ENCODE results near the gene MEIOSIN. TPM values are rescaled to one million over a fixed set of nuclear protein-coding genes. Genes with fewer than 3 reads are reported as not detected.
"Not testable (repeated sequence)": the region's sequence is repeated elsewhere in the genome, so short reads cannot be mapped to it uniquely, and the experiment has no call there.

MEIOSIN gene
- total RNA-seq, 1 experiment from 2014 or later: not detected

- TSS peak; percentile 96 for BruUV-seq (replicated peaks)
Measured at GRCh38 chr19:45717983-45718650, 15.1 kb upstream of the MEIOSIN start.

GRCh38 chr19:45720065-45720464 lies 13.2 kb upstream of the MEIOSIN start:
- H3K9me2 ChIP-seq (ENCODE audit: insufficient read depth); H3K27ac ChIP-seq; H3K4me3 ChIP-seq; H2AFZ ChIP-seq; POLR2A ChIA-PET (ENCODE audit: unreplicated experiment); H3K27me3 ChIP-seq (ENCODE audit: insufficient read depth, low read depth); H3K4me2 ChIP-seq; H3K9me3 ChIP-seq (ENCODE audit: insufficient read depth, low read depth); DNase-seq; intact Hi-C loops (cut with micrococcal nuclease; ENCODE audit: unreplicated experiment); BruUV-seq (replicated peaks): not testable (repeated sequence)
- CTCF ChIA-PET: interaction anchor here (0.7 kb wide), 1 partner anchor 43 kb away, joined by 3 read pairs; no protein-coding TSS in a partner anchor
- Histone ChIP-seq H3F3A (ENCODE audit: insufficient read depth, low read depth) (peaks cover 44% of the 10 kb centered on the region), H4K20me1 (ENCODE audit: insufficient read depth) (peaks cover 15% of the 10 kb centered on the region; the same call in 1 of the 2 replicates), H3K79me2 (ENCODE audit: low read depth) (peaks cover 82% of the 10 kb centered on the region), H3K4me1 (replicated peaks; ENCODE audit: insufficient read depth) (peaks cover 54% of the 10 kb centered on the region), H3K36me3 (ENCODE audit: low read depth) (peaks cover 15% of the 10 kb centered on the region; the same call in 1 of the 2 replicates)

More at GRCh38 chr19:45717983-45718650, 15.1 kb upstream of the MEIOSIN start:
- POLR2A ChIA-PET (ENCODE audit: unreplicated experiment): interaction anchor here (0.6 to 1.2 kb wide), 8 partner anchors 11 to 828 kb away, joined by 3 to 16 read pairs (median 4); no protein-coding TSS in a partner anchor
- no peaks in the 10 kb centered on the region; the same call in 1 of the 2 replicates for H3K9me3 ChIP-seq (ENCODE audit: insufficient read depth, low read depth)
- H4K20me1 ChIP-seq (ENCODE audit: insufficient read depth): 0 out of 2 replicates have a peak, but pooled peaks cover 4% of the 10 kb centered on the region
- no peaks in the 10 kb centered on the region for H3K27me3 ChIP-seq (ENCODE audit: insufficient read depth, low read depth)
- H2AFZ ChIP-seq: peak overlapping the region; percentile 34; the same call in 1 of the 2 replicates
- TF ChIP-seq CTCF (conservative IDR thresholded peaks at IDR 0.05): no peak
- no peak for TF ChIP-seq EZH2 (IDR thresholded peaks at IDR 0.05; ENCODE audit: low read depth)
- CTCF ChIA-PET: no interaction called here
- H3K9me2 ChIP-seq (ENCODE audit: insufficient read depth): no peaks in the 10 kb centered on the region
- H3K36me3 ChIP-seq (ENCODE audit: low read depth): peaks cover 15% of the 10 kb centered on the region; the same call in 1 of the 2 replicates
- H3K4me1 ChIP-seq (replicated peaks; ENCODE audit: insufficient read depth): peaks cover 41% of the 10 kb centered on the region
- H3K4me3 ChIP-seq: peak overlapping the region; percentile 52; the same call in 1 of the 2 replicates
- H3K79me2 ChIP-seq (ENCODE audit: low read depth): peaks cover 84% of the 10 kb centered on the region
- DNase-seq: no peak
- peaks cover 34% of the 10 kb centered on the region for H3F3A ChIP-seq (ENCODE audit: insufficient read depth, low read depth)
- intact Hi-C loops (cut with micrococcal nuclease; ENCODE audit: unreplicated experiment): loop anchor here (1.0 kb wide), 1 partner anchor 51 kb away; the partner anchor contains the start of gene SIX5
- peak overlapping the region; percentile 73 for H3K4me2 ChIP-seq
- peak overlapping the region; percentile 70 for H3K27ac ChIP-seq

GRCh38 chr19:45728683-45729082 lies 4.6 kb upstream of the MEIOSIN start:
- BruUV-seq (replicated peaks); H3K4me3 ChIP-seq; H3K9me2 ChIP-seq (ENCODE audit: insufficient read depth); POLR2A ChIA-PET (ENCODE audit: unreplicated experiment); H3K36me3 ChIP-seq (ENCODE audit: low read depth); CTCF ChIA-PET; H3K27me3 ChIP-seq (ENCODE audit: insufficient read depth, low read depth); intact Hi-C loops (cut with micrococcal nuclease; ENCODE audit: unreplicated experiment); H3K27ac ChIP-seq; DNase-seq; H2AFZ ChIP-seq; H3K9me3 ChIP-seq (ENCODE audit: insufficient read depth, low read depth): not testable (repeated sequence)
- H4K20me1 ChIP-seq (ENCODE audit: insufficient read depth): peaks cover 24% of the 10 kb centered on the region
- peaks cover 16% of the 10 kb centered on the region for H3K4me1 ChIP-seq (replicated peaks; ENCODE audit: insufficient read depth)
- peak overlapping the region; percentile 95; the same call in 1 of the 2 replicates for H3K4me2 ChIP-seq
- H3F3A ChIP-seq (ENCODE audit: insufficient read depth, low read depth): peaks cover 33% of the 10 kb centered on the region; the same call in 1 of the 2 replicates
- H3K79me2 ChIP-seq (ENCODE audit: low read depth): peaks cover 70% of the 10 kb centered on the region

GRCh38 chr19:45729800-45730290 lies 3.4 kb upstream of the MEIOSIN start:
- TF ChIP-seq CTCF (conservative IDR thresholded peaks at IDR 0.05) (no peak), EZH2 (IDR thresholded peaks at IDR 0.05; ENCODE audit: low read depth) (no peak)
- Histone ChIP-seq H3K27ac (peak overlapping the region; percentile 46), H3K4me2 (peak overlapping the region; percentile 95), H3K79me2 (ENCODE audit: low read depth) (peaks cover 59% of the 10 kb centered on the region), H2AFZ (peak overlapping the region; percentile 72), H3K9me3 (ENCODE audit: insufficient read depth, low read depth) (no peaks in the 10 kb centered on the region), H3K27me3 (ENCODE audit: insufficient read depth, low read depth) (no peaks in the 10 kb centered on the region), H3K4me1 (replicated peaks; ENCODE audit: insufficient read depth) (peaks cover 9% of the 10 kb centered on the region), H4K20me1 (ENCODE audit: insufficient read depth) (peaks cover 18% of the 10 kb centered on the region; the same call in 1 of the 2 replicates), H3K36me3 (ENCODE audit: low read depth) (peaks cover 4% of the 10 kb centered on the region; the same call in 1 of the 2 replicates), H3K9me2 (ENCODE audit: insufficient read depth) (no peaks in the 10 kb centered on the region), H3K4me3 (peak overlapping the region; percentile 93), H3F3A (ENCODE audit: insufficient read depth, low read depth) (peaks cover 26% of the 10 kb centered on the region; the same call in 1 of the 2 replicates)
- ChIA-PET POLR2A (ENCODE audit: unreplicated experiment) (interaction anchor here (0.6 kb wide), 3 partner anchors 12 to 125 kb away, joined by 3 to 5 read pairs (median 4); partner anchors contain the start of gene SIX5), CTCF (interaction anchor here (0.6 to 0.7 kb wide), 4 partner anchors 14 to 253 kb away, joined by 3 to 11 read pairs (median 6); partner anchors contain the start of gene DMPK)
- intact Hi-C loops (cut with micrococcal nuclease; ENCODE audit: unreplicated experiment): loop anchor here (2.0 kb wide), 1 partner anchor 39 kb away; the partner anchor contains the start of gene SIX5
- BruUV-seq (replicated peaks): TSS peak; percentile 51
- peak in 1 of 2 experiments; percentile 46 for DNase-seq

All from PC-9 (cell line).